Measurements from ENCODE around the gene IL22RA1.

DNA sequence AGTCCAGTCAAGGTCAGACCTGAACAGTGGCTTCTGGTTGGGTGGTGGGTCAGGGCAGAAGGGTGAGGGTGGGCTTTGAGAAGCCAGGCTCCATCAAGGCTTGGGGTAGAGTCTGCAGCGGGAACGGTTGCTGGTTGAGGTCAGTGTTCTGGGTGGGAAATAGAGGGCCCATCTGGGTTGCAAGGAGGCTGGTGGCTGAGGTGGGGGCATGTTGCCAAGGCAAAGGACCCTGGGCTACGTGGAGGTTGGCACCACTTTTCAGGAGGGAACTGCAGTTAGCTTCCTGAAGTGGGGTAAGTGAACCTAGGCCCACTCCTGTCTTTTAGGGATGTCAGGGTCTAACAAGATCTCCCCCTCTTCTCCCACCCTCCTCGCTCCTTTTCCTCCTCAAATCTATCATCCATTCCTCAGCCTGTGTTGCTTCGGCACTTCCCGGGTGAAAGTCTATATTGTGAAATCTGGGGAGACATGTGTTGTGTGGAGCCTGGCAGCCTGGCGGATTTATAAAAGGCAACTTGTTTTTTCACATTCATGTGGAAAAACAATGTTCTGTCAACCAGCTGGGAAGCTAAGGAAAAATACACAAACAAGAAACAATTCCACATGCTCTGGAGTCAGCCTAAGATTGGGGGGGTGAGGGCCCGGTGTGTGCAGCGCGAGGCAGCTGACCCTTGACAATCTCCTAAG, 1.5 kb downstream of the IL22RA1 start:
- TF ChIP-seq, protein P1, sequence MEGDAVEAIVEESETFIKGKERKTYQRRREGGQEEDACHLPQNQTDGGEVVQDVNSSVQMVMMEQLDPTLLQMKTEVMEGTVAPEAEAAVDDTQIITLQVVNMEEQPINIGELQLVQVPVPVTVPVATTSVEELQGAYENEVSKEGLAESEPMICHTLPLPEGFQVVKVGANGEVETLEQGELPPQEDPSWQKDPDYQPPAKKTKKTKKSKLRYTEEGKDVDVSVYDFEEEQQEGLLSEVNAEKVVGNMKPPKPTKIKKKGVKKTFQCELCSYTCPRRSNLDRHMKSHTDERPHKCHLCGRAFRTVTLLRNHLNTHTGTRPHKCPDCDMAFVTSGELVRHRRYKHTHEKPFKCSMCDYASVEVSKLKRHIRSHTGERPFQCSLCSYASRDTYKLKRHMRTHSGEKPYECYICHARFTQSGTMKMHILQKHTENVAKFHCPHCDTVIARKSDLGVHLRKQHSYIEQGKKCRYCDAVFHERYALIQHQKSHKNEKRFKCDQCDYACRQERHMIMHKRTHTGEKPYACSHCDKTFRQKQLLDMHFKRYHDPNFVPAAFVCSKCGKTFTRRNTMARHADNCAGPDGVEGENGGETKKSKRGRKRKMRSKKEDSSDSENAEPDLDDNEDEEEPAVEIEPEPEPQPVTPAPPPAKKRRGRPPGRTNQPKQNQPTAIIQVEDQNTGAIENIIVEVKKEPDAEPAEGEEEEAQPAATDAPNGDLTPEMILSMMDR (IDR thresholded peaks at IDR 0.05): no peak
- no peak for TF ChIP-seq POLR2A (IDR thresholded peaks at IDR 0.05)

All from lower leg skin (tissue), 3 donors.